Lung (tissue), 12 donors: Measurements from ENCODE around the gene TLE3. TPM values are rescaled to one million over a fixed set of nuclear protein-coding genes. Genes with fewer than 3 reads are reported as not detected.

ENCODE experiments used
- ATAC-seq: fragments of 200-7000 bp; cut with Tn5 transposase; one replicate; pipeline ENCODE4 v1.9.1; 2020; ENCODE audit warnings: moderate number of reproducible peaks; ENCODE audit not compliant: insufficient read depth, low FRiP score
- DNase-seq, 3 donors: peaks; one replicate each; pipeline ENCODE4 v3.0.0-alpha.2; 2013 to 2017
- H3K27ac ChIP-seq, 2 donors: one replicate each; pipeline ENCODE4 v1.5.1; 2013; ENCODE audit warnings: mild to moderate bottlenecking in 2 of 2, moderate library complexity in 2 of 2, control low read depth in 1 of 2, inconsistent platforms in 1 of 2, low read depth in 1 of 2, low read length in 1 of 2
- H3K27me3 ChIP-seq, 3 donors: one replicate each; pipeline ENCODE4 v1.5.1; 2013; ENCODE audit warnings: low read length in 2 of 3; ENCODE audit not compliant: control insufficient read depth in 3 of 3, insufficient read depth in 3 of 3
- H3K36me3 ChIP-seq, 4 donors: one replicate each; pipeline ENCODE4 v1.5.1; 2013; ENCODE audit warnings: low read length in 4 of 4, mild to moderate bottlenecking in 1 of 4, moderate library complexity in 1 of 4; ENCODE audit not compliant: control insufficient read depth in 4 of 4, insufficient read depth in 4 of 4
- H3K4me1 ChIP-seq, 5 donors: one replicate each; pipeline ENCODE4 v1.5.1; 2013; ENCODE audit warnings: low read length in 5 of 5, mild to moderate bottlenecking in 2 of 5, moderate library complexity in 1 of 5; ENCODE audit not compliant: control insufficient read depth in 5 of 5, insufficient read depth in 5 of 5
- H3K4me3 ChIP-seq: one replicate; pipeline ENCODE4 v1.5.1; 2013; ENCODE audit warnings: mild to moderate bottlenecking, control low read depth, moderate library complexity
- H3K9ac ChIP-seq, 2 donors: one replicate each; pipeline ENCODE4 v1.5.1; 2013; ENCODE audit warnings: low read length in 2 of 2, control low read depth in 1 of 2; ENCODE audit not compliant: insufficient read depth in 1 of 2
- H3K9me3 ChIP-seq, 4 donors: one replicate each; pipeline ENCODE4 v1.5.1; 2013; ENCODE audit warnings: low read length in 3 of 4, mild to moderate bottlenecking in 1 of 4, moderate library complexity in 1 of 4; ENCODE audit not compliant: control insufficient read depth in 4 of 4, insufficient read depth in 3 of 4
- CTCF ChIP-seq: IDR thresholded peaks from 2 replicates; pipeline ENCODE4 v1.5.1; 2012; ENCODE audit warnings: mild to moderate bottlenecking; ENCODE audit errors: control extremely low read depth, extremely low read depth
- WGBS, 2 donors: extraction: QIAGEN DNeasy Blood & Tissue Kit; methylation state at CpG; one replicate each; pipeline ENCODE4 v1.1.7; 2013; 5-methylcytosine and 5-hydroxymethylcytosine counted together
- polyA plus RNA-seq, 2 donors: library from polyadenylated mRNA; stranded (reverse); fragments of 200-250 nt; gene quantifications; one replicate each; pipeline ENCODE4 v1.2.1, GENCODE V29; 2013
- total RNA-seq, 2 donors: library from RNA; depleted of rRNA in 1 of 2; stranded (reverse); fragments of >200 nt in 1 of 2; gene quantifications; one replicate each; pipeline ENCODE4 v1.2.1, GENCODE V29; 2014 to 2021
- donor health status: control.
- donor health status: control.
- donor health status: Bipolar disorder and iron deficiency.
- donor health status: healthy.
- donor health status: DM: yes; HTN: yes; CAD: no.

TLE3 gene
- total and polyA plus RNA-seq, 4 donors, result 22.7 to 77.3 (median 73.3) TPM

- peak overlapping the region; percentile 94 to 97 for H3K27ac ChIP-seq
- H3K27me3 ChIP-seq, result no peaks in the 10 kb centered on the region
- H3K36me3 ChIP-seq, result peaks cover 0 to 3% (median 0%) of the 10 kb centered on the region in 4 donors
- peak overlapping the region; percentile 44 for H3K4me3 ChIP-seq
- whole genome bisulfite sequencing, 2 donors, result 0 to 1% methylated on average over 69 of the region's 69 CpGs
- no peaks in the 10 kb centered on the region for H3K9me3 ChIP-seq
- DNase-seq (peak; percentile 100), ATAC-seq (peak; percentile 76)
- TF ChIP-seq CTCF, result no peak
- H3K4me1 ChIP-seq, result peaks cover 8 to 43% (median 13%) of the 10 kb centered on the region in 5 donors
- no peak overlapping the region for H3K9ac ChIP-seq
Observed at GRCh38 chr15:70099167-70099966, 1.6 kb upstream of the TLE3 start.

- Histone ChIP-seq H3K27ac (peak overlapping the region; percentile 94 to 97), H3K4me3 (peak overlapping the region; percentile 44), H3K27me3 (no peaks in the 10 kb centered on the region), H3K9me3 (no peaks in the 10 kb centered on the region), H3K36me3 (peaks cover 0 to 3% (median under 1%) of the 10 kb centered on the region in 4 donors), H3K9ac (peak overlapping the region in 1 of 2 donors; percentile 76), H3K4me1 (peaks cover 10 to 51% (median 17%) of the 10 kb centered on the region in 5 donors)
- no peak for TF ChIP-seq CTCF
- ATAC-seq (no peak), DNase-seq (peak; percentile 80 to 85 (median 81))
- 1 to 2% methylated on average over 27 to 60 of the region's 60 CpGs for WGBS, 2 donors
Observed at GRCh38 chr15:70098461-70099166, 897 bp upstream of the TLE3 start.

- H3K9me3 ChIP-seq, result no peaks in the 10 kb centered on the region
- ATAC-seq (no peak), DNase-seq (no peak)
- H3K27me3 ChIP-seq, result no peaks in the 10 kb centered on the region
- peak overlapping the region; percentile 94 to 97 for H3K27ac ChIP-seq
- H3K9ac ChIP-seq, result peak overlapping the region in 1 of 2 donors; percentile 76
- TF ChIP-seq CTCF, result no peak
- 1% methylated on average over 7 of the region's 7 CpGs for WGBS, 2 donors
- H3K36me3 ChIP-seq, result peaks cover 0 to 8% (median 2%) of the 10 kb centered on the region in 4 donors
- peaks cover 14 to 53% (median 22%) of the 10 kb centered on the region in 5 donors for H3K4me1 ChIP-seq
- H3K4me3 ChIP-seq, result no peak overlapping the region
Observed at GRCh38 chr15:70098153-70098460, 390 bp upstream of the TLE3 start.
